Calu3 (cell line): ENCODE results near the gene INO80C. TPM values are rescaled to one million over a fixed set of nuclear protein-coding genes. Genes with fewer than 3 reads are reported as not detected.

Source experiments
- BruUV-seq: library from RNA; stranded (reverse); fragments of 400-500 nt; replicated peaks from 2 replicates; lab custom pipeline; 2021; lab: Mats Ljungman, UMichigan
- CTCF ChIA-PET: fragments of 300-600 bp; sonication (Branson Sonifier 250); formaldehyde crosslinking; loops from one replicate; lab custom pipeline; 2022; ENCODE audit warnings: antibody characterized with exemption; lab: Charles Lee
- DNase-seq: peaks from one replicate; pipeline ENCODE4 v3.0.0; 2022
- H3K27ac Mint-ChIP-seq: one replicate; pipeline ENCODE4 v1.8.0; 2022; ENCODE audit warnings: mixed read lengths; ENCODE audit not compliant: unreplicated experiment
- H3K27me3 Mint-ChIP-seq: one replicate; pipeline ENCODE4 v1.8.0; 2022; ENCODE audit warnings: mixed read lengths; ENCODE audit not compliant: unreplicated experiment
- H3K36me3 Mint-ChIP-seq: one replicate; pipeline ENCODE4 v1.8.0; 2022; ENCODE audit warnings: mild to moderate bottlenecking, moderate library complexity, mixed read lengths; ENCODE audit not compliant: insufficient read depth, unreplicated experiment
- H3K4me1 Mint-ChIP-seq: one replicate; pipeline ENCODE4 v1.8.0; 2022; ENCODE audit warnings: mild to moderate bottlenecking, low read depth, mixed read lengths; ENCODE audit not compliant: unreplicated experiment
- H3K4me3 Mint-ChIP-seq: one replicate; pipeline ENCODE4 v1.8.0; 2022; ENCODE audit warnings: mild to moderate bottlenecking, low read depth, moderate library complexity, mixed read lengths; ENCODE audit not compliant: unreplicated experiment
- H3K9me3 Mint-ChIP-seq: one replicate; pipeline ENCODE4 v1.8.0; 2022; ENCODE audit warnings: low read depth, mixed read lengths; ENCODE audit not compliant: unreplicated experiment
- intact Hi-C: fragments of 100-400 bp; cut with micrococcal nuclease; formaldehyde crosslinking; loops from one replicate; pipeline ENCODE4 v1.10.0; 2022; ENCODE audit not compliant: unreplicated experiment
- total RNA-seq: library from RNA; stranded (reverse); gene quantifications from 2 replicates; pipeline ENCODE4 v1.2.3, GENCODE V29; 2022
- TF ChIP-seq, protein P1 (sequence below): fragments of 200-600 bp; IDR thresholded peaks from one replicate; pipeline ENCODE4 v1.8.0; 2022; ENCODE audit warnings: antibody characterized with exemption; ENCODE audit not compliant: unreplicated experiment

INO80C gene
- total RNA-seq, 1 experiment from 2014 or later = 27.0 TPM

DNA sequence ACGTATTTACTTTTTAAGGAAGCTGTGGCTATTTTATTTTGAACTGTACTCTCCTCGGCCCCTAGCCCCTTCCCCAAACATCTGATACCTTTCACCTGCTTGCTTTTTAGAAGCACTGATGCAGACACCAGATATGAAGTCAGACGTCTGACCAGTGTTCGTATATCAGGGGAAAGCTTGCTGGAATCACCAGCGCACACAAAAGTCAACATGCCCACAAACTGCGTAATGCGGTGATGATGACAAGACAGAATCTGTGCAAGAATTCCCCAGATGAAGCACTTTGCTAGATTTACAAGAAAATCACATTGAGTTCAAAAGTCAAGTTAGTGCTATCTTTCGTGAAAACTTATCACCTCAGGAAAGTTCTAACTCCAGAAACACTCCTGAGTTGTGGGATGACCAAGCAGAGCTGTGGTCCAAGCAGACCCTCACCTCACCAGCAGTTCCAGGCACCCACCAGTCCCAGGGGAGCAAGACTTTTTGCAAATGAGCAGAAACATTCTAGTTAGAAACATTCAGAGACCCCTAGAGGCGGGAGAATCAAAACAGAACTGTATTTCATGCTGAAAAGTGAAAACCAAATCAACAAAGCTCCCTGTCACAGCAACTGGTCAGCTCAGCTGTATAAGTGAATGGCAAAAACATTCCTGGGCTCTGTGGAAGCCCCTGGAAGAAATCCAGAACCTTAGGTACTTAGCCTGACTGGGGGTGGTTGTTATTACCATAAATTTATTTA, 55.7 kb downstream of the INO80C start:
- Mint-ChIP-seq H3K27me3 (no peaks in the 10 kb centered on the region), H3K27ac (no peak overlapping the region), H3K9me3 (no peaks in the 10 kb centered on the region), H3K36me3 (peaks cover 4% of the 10 kb centered on the region), H3K4me1 (peaks cover 12% of the 10 kb centered on the region), H3K4me3 (no peak overlapping the region)
- CTCF ChIA-PET = interaction anchor here (1.0 kb wide), 1 partner anchor 11 kb away, joined by 3 read pairs; no protein-coding TSS in a partner anchor
- intact Hi-C loops = no loop called here
- BruUV-seq = no TSS peak
- TF ChIP-seq, protein P1, sequence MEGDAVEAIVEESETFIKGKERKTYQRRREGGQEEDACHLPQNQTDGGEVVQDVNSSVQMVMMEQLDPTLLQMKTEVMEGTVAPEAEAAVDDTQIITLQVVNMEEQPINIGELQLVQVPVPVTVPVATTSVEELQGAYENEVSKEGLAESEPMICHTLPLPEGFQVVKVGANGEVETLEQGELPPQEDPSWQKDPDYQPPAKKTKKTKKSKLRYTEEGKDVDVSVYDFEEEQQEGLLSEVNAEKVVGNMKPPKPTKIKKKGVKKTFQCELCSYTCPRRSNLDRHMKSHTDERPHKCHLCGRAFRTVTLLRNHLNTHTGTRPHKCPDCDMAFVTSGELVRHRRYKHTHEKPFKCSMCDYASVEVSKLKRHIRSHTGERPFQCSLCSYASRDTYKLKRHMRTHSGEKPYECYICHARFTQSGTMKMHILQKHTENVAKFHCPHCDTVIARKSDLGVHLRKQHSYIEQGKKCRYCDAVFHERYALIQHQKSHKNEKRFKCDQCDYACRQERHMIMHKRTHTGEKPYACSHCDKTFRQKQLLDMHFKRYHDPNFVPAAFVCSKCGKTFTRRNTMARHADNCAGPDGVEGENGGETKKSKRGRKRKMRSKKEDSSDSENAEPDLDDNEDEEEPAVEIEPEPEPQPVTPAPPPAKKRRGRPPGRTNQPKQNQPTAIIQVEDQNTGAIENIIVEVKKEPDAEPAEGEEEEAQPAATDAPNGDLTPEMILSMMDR = no peak
- no peak for DNase-seq

DNA sequence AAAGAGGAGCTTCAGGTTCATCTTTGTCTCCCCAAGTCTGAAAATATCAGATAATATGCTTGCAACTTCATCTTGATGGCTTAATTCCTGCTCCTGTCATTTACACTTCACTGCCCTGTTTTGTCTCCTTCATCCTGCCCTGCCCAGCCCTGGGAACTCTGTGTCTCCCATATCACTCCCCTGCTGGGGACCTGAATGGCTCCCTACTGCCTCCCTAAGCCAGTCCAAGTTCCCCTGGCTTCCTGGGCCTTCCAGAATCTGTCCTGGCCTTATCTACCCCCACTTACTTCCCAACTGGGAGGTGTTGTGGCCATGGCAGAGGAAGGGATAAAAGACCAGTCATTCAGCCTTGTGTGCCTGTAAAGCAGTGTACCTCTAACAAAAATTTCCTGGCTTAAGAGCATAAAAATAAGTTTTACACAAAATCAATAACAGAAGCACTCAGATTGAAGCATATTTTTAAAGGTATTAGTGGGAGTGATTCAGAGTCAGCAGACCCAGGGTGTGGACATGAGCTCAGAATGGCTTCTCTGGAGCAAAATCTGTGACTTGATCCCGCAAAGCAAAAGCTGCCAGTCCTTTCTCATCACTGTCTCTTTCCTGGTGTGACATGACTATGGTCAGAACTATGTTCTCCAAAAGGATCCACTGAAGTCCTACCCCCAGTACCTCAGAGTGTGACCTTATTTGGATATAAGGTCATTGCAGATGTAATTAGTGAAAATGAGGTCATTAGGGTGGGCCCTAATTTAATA, 59.1 kb downstream of the INO80C start:
- intact Hi-C loops = no loop called here
- CTCF ChIA-PET = interaction anchor here (1.0 to 1.5 kb wide), 2 partner anchors 26 to 42 kb away, joined by 3 to 5 read pairs; no protein-coding TSS in a partner anchor

DNA sequence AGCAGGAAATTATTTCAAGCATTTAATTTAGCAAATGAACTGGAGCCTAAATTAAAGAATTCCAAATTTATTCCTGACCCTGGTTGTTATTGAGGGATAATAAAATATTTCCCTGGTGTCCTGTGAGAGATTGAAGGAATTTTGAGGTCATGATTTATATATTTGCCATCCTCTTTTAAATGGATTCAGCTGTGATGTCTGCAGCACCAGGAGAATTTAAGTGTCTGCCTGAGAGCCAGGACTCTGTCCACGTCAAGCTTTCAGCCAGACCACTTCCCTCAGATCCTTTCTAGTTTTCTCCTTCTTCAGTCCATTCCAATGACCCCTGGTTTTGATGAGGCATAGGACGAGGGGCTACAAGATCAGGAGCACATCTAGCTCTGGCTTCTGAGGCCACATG, 59.9 kb downstream of the INO80C start:
- Mint-ChIP-seq H3K36me3 (peaks cover 4% of the 10 kb centered on the region), H3K27ac (peak overlapping the region; percentile 39), H3K27me3 (no peaks in the 10 kb centered on the region), H3K9me3 (peaks cover 5% of the 10 kb centered on the region), H3K4me3 (no peak overlapping the region), H3K4me1 (peaks cover 22% of the 10 kb centered on the region)
- no TSS peak for BruUV-seq
- DNase-seq = no peak
- TF ChIP-seq, protein P1 = no peak
- intact Hi-C loops = no loop called here
- CTCF ChIA-PET = interaction anchor here (1.5 kb wide), 1 partner anchor 43 kb away, joined by 3 read pairs; no protein-coding TSS in a partner anchor

More for the DNA sequence above, 59.1 kb downstream of the INO80C start:
- peaks cover 22% of the 10 kb centered on the region for H3K4me1 Mint-ChIP-seq
- DNase-seq = no peak
- H3K36me3 Mint-ChIP-seq = peaks cover 4% of the 10 kb centered on the region
- TF ChIP-seq, protein P1 = no peak
- H3K4me3 Mint-ChIP-seq = no peak overlapping the region
- H3K27ac Mint-ChIP-seq = peak overlapping the region; percentile 39
- TSS peak; percentile 85 for BruUV-seq
- peaks cover 5% of the 10 kb centered on the region for H3K9me3 Mint-ChIP-seq
- no peaks in the 10 kb centered on the region for H3K27me3 Mint-ChIP-seq

DNA sequence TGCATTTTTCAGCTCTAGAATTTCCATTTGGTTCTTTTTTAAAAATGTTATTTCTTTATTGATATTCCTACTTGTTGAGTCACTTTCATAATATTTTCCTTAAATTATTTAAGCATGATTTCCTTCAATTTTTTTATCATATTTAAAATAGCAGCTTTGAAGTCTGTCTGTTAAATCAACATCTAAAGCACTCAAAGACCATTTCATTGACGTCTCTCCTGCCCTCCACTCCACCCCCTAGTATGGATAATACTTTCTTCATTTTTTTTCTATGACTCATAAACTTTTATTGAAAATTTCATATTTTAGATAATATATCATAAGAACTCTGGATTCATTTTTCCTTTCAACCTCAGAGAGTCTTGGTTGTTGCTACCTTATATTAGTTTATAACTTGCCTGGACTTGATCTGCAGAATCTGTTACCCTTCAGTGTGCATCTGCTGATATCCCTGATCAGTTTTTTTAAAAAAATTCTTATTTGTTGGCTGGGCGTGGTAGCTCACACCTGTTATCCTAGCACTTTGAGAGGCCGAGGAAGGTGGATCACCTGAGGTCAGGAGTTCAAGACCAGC, 61.6 kb downstream of the INO80C start:
- H3K4me1 Mint-ChIP-seq = peaks cover 22% of the 10 kb centered on the region
- intact Hi-C loops = no loop called here
- peaks cover 4% of the 10 kb centered on the region for H3K36me3 Mint-ChIP-seq
- peak overlapping the region; percentile 53 for H3K27ac Mint-ChIP-seq
- peaks cover 5% of the 10 kb centered on the region for H3K9me3 Mint-ChIP-seq
- H3K4me3 Mint-ChIP-seq = no peak overlapping the region
- BruUV-seq = no TSS peak
- TF ChIP-seq, protein P1 = no peak
- DNase-seq = no peak
- CTCF ChIA-PET = interaction anchor here (0.6 to 1.0 kb wide), 2 partner anchors 20 to 111 kb away, joined by 3 read pairs; no protein-coding TSS in a partner anchor
- H3K27me3 Mint-ChIP-seq = no peaks in the 10 kb centered on the region
